Peyer's patch (tissue), 4 donors: ENCODE measurements around the gene BST2.
"Not testable (repeated sequence)": the region's sequence is repeated elsewhere in the genome, so short reads cannot be mapped to it uniquely, and the experiment has no call there.

Experiments
- CTCF ChIP-seq, 6 experiments: fragments of 450-650 bp in 4 of 6; fragments of 200-600 bp in 2 of 6; sonication (generic) in 1 of 6; IDR thresholded peaks; one replicate each; pipeline ENCODE4 v1.5.1; 2017 to 2019; ENCODE audit warnings: antibody characterized with exemption in 6 of 6, mild to moderate bottlenecking in 3 of 6, moderate library complexity in 1 of 6
- POLR2A ChIP-seq, 2 donors: fragments of 450-650 bp; IDR thresholded peaks; one replicate each; pipeline ENCODE4 v1.5.1; 2017; ENCODE audit warnings: antibody characterized with exemption in 2 of 2, mild to moderate bottlenecking in 2 of 2, moderate library complexity in 2 of 2

- TF ChIP-seq CTCF, POLR2A (IDR thresholded peaks at IDR 0.05): not testable (repeated sequence)
These were observed 41.4 kb downstream of the BST2 start for GRCh38 chr19:17363852-17364605.
